Effector CD4-positive, alpha-beta T cell (primary cell): ENCODE results near the gene ARPC5L.
"Not testable (repeated sequence)": the region's sequence is repeated elsewhere in the genome, so short reads cannot be mapped to it uniquely, and the experiment has no call there.

Source experiments
- DNase-seq: peaks from one replicate; pipeline ENCODE4 v3.0.0-alpha.2; 2020

Gene ARPC5L

GRCh38 chr9:124894741-124895170, 32.8 kb downstream of the ARPC5L start:
- DNase-seq, result no peak

GRCh38 chr9:124897570-124898460, 35.9 kb downstream of the ARPC5L start:
- DNase-seq, result no peak

- no peak for DNase-seq
Measured at GRCh38 chr9:124899845-124900244, 37.9 kb downstream of the ARPC5L start.

GRCh38 chr9:124906966-124907365, 45.0 kb downstream of the ARPC5L start:
- DNase-seq, result no peak

GRCh38 chr9:124908098-124908497, 46.2 kb downstream of the ARPC5L start:
- no peak for DNase-seq

GRCh38 chr9:124911766-124912165, 49.8 kb downstream of the ARPC5L start:
- DNase-seq, result no peak

GRCh38 chr9:124913378-124913777, 51.4 kb downstream of the ARPC5L start:
- DNase-seq, result no peak

- no peak for DNase-seq
Measured at GRCh38 chr9:124914753-124915405, 52.9 kb downstream of the ARPC5L start.

- DNase-seq, result not testable (repeated sequence)
Measured at GRCh38 chr9:124920394-124920793, 58.5 kb downstream of the ARPC5L start.
